Activated effector memory CD4-positive, alpha-beta T cell treated with anti-CD3 and anti-CD28 coated beads, Interleukin-2, amount 50 U/mL, for 16 hours (primary cell): ENCODE data around the gene FAM227A.

Experiments used
- DNase-seq: peaks from one replicate; pipeline ENCODE4 v3.0.0-alpha.2; 2020

The FAM227A gene

DNA sequence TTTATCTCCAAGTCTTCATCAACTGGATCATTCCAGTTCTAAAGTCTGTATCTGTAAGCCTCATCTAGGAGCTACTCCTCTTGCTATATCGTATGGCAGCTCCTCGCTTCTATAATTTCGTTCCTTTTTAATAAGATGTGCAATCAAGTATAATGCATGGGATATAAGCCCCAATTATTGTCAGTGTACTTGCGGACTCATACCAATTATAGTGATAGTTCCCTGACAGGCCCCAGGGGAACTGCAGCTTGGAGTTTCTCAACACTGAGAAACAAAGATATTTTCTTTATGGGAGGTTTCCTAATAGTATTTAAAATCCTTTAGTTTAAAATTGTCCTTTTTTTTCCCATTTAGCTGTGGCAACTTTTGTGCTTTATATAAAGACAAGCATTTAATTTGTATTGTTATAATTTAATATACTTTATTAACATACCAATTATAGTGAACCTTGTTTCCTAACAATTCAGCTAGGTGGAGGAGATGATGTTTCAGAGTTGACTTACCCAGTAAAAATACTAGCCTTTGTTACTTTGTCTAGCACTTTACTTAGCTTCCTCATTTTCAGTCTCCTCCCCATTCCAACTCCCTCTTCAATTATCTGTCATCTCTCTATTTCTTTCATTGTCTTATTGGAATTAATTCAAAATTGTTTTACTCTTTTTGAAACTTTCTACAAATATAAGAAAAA is 124.8 kb downstream of the FAM227A start:
- no peak for DNase-seq
